Fibroblast of skin of back (primary cell): Measurements from ENCODE around the gene EXD2. TPM values are rescaled to one million over a fixed set of nuclear protein-coding genes. Genes with fewer than 3 reads are reported as not detected.
"Not testable (repeated sequence)": the region's sequence is repeated elsewhere in the genome, so short reads cannot be mapped to it uniquely, and the experiment has no call there.

Experiments used
- DNase-seq: peaks from one replicate; pipeline ENCODE4 v3.0.0-alpha.2; 2013
- polyA plus RNA-seq, 2 experiments: library from polyadenylated mRNA; unstranded; fragments of 120-200 nt; gene quantifications; one replicate each; pipeline ENCODE4 v1.2.1, GENCODE V29; 2013; ENCODE audit not compliant: insufficient read length in 2 of 2

Gene EXD2
- polyA plus RNA-seq (2013, experiment 1 of 2; ENCODE audit: insufficient read length): 14.6 TPM
- 13.7 TPM for polyA plus RNA-seq (2013, experiment 2 of 2; ENCODE audit: insufficient read length)

GRCh38 chr14:69191340-69192111 is at the start of gene EXD2:
TSS of gene EXD2 (plus strand) at chr14:69191498. CDS start at chr14:69209471, 17,973 bp downstream.
- peak; percentile 83 for DNase-seq

GRCh38 chr14:69141550-69141949 is 49.7 kb upstream of the EXD2 start:
- DNase-seq: no peak

DNA sequence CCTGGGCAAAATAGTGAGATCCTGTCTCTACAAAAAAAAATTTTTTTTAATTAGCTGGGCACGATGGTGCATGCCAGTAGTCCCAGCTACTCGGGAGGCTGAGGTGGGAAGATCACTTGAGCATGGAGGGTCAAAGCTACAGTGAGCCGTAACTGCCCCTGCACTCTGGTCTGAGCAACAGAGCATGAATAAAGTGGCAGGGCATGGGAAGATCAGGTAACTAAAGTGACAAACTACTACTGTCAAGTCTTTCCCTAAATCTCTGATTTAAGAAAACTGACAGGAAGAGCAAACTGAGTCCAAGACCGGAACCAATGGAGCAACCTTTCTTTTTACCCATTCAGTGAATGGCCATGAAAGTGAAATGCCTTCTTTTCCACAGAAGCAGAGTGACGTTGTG is 49.2 kb upstream of the EXD2 start:
- DNase-seq: no peak

DNA sequence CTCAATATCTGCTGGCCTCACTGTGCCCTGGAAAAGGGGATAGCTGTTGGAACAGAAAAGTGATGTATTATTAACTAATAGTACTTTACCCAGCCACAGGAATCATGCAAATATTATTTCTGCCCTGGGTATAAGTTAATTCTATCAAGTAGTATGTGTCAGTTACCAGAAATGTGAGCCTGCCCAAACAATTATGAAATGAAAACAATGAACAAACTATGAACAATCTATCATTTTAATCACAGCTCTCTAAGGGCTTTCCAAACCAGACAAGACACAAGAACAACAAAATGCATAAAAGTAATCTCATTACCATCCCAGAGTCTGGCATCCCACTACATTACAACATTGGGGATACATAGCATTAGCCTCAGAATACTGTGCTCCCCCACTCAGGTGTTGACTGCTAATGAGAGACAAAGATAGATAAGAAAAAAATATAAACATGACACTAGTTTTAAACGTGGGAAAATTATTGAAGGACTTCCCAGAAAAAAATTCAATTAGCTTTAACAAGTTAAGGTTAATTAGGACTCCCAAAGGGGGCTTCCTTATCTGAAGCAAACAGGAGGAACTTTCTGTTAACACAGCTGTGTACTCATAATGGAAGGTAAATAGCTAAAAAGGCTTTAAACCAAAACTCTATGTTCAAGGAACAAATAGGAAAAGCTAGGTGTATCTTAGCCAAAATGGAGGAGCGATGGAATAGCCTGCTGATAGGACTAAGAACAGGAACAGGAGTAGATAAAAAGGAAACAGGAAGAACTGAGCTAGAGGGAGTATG is 41.6 kb upstream of the EXD2 start:
- peak; percentile 46 for DNase-seq

DNA sequence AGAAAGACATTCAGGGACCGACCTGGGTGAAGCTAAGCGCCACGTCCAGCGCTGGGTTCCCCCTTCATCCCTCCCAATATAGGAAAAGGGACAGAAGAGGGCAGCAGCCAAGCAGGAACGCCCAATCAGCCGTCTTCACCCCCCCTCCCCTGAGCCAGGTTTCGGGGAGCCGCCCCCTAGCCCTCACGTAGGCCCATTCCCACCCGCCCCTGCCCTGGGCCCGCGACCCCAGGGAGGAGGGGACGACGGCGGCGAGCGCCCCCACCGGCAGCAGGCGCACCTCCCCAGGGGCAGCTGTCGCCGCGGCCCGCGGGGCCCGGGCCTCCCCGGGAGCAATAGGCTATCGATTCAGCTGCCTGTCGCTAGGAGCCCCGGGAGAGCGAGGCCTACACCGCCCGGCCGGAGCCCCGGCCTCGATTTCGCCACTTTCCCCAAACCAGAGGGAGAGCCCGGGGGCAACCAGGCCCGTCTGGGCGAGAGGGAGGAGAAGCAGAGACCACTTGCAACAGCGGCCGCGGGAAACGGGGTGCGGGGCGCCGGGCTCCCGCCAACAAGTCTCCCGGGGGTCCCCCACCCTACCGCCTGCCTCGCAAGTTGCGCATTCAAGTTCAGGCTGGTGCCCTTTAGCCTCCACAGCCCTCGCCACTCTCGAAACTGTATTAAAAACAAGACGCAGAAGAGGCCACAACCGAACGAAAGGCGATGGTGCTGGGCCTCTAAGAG is 39.7 kb upstream of the EXD2 start:
- peak; percentile 75 for DNase-seq

GRCh38 chr14:69152181-69152901 is 39.0 kb upstream of the EXD2 start:
- peak; percentile 54 for DNase-seq

GRCh38 chr14:69152902-69153151 is 38.5 kb upstream of the EXD2 start, which contains the start of gene DCAF5:
TSS of gene DCAF5 (minus strand) at chr14:69153119. CDS start at chr14:69152978, 141 bp downstream.
- no peak for DNase-seq

DNA sequence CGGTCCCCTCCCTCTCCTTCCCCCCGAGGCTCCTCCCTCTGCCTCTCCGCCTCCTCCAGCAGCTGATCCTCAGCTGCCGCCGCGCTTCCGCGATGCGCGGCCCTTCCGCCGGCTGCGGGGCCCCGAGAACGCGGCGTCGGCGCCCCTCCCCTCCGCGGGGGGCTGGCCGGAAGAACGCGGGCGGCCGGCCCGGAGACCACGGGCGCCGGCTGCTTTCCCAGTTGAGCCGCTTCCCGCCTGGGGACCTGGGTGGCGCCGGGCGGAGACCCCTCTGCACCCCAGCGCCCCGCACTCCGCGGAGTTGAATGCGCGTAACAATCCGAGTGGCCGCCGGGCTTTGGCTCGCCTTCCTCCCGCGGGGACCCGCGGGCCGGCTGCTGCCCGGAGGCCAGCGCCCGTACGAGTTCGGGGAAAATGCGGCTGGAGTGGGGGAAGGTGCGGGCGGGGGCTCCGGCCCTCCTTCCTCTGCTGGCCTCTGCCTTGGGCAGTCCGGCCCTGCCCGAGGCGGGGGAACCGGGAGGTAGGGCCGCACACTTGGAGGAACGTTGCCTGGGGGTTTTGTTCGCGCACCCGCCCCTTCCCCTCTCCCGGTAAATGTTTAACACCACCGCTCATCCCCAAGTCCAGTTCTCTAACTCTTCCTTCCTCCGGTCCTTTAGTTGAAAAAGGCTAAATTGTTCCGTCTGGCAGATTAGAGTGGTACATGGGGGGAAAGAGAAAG is 38.0 kb upstream of the EXD2 start:
- DNase-seq: peak; percentile 94

- DNase-seq: no peak
Measured at GRCh38 chr14:69153873-69154270, 37.4 kb upstream of the EXD2 start.

GRCh38 chr14:69154779-69155178 is 36.5 kb upstream of the EXD2 start:
- DNase-seq: no peak

DNA sequence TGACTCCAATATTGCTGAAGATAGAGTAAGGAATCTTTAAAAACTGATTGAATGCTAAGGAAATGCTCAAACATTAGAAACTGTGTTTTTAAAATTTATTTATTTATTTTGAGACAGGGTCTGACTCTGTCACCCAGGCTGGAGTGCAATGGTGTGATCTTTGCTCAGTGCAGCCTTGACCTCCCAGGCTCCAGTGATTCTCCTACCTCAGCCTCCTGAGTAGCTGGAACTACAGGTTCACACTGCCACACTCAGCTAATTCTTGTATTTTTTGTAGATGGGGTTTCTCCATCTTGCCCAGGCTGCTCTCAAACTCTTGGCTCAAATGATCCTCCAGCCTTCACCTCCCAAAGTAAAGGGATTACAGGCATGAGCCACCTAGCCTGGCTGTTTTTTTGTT is 35.1 kb upstream of the EXD2 start:
- DNase-seq: no peak

DNA sequence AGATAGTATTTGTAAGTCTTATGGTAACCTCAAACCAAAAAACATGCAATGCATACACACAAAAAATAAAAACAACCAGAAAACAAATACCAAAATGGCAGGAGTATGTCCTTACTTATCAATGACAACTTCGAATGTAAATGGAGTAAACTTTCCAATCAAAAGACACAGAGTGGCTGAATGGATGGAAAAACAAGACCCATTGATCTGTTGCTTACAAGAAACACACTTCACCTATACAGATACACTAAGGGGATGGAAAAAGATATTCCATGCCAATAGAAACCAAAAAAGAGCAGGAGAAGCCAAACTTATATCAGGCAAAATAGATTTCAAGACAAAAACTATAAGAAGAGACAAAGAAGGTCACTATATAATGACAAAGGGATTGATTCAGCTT is 29.7 kb upstream of the EXD2 start:
- no peak for DNase-seq

- DNase-seq: not testable (repeated sequence)
Measured at GRCh38 chr14:69165787-69166186, 25.5 kb upstream of the EXD2 start.

- peak; percentile 53 for DNase-seq
Measured at GRCh38 chr14:69170839-69171238, 20.5 kb upstream of the EXD2 start.

- DNase-seq: no peak
Measured at GRCh38 chr14:69171569-69171968, 19.7 kb upstream of the EXD2 start.

- no peak for DNase-seq
Measured at GRCh38 chr14:69175130-69175529, 16.2 kb upstream of the EXD2 start.

DNA sequence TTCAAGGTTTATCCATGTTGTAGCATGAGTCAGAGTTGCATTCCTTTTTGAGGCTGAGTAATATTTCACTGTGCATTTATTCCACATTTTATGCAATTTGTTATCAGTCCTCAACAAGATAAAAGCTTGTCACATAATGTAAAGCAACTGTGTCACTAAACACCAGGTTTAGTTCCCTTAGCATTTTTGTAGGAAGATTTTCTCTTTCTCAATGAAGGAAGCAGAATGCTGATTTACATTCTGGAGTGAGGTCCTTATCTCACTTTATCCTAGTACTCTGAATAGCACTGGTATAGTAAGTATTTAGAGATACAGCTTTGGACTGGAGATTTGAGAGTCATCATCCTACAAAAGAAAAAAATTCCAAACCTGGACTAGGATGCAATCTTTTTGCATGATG is 9.8 kb upstream of the EXD2 start:
- DNase-seq: peak; percentile 7

- DNase-seq: not testable (repeated sequence)
Measured at GRCh38 chr14:69182580-69182979, 8.7 kb upstream of the EXD2 start.

DNA sequence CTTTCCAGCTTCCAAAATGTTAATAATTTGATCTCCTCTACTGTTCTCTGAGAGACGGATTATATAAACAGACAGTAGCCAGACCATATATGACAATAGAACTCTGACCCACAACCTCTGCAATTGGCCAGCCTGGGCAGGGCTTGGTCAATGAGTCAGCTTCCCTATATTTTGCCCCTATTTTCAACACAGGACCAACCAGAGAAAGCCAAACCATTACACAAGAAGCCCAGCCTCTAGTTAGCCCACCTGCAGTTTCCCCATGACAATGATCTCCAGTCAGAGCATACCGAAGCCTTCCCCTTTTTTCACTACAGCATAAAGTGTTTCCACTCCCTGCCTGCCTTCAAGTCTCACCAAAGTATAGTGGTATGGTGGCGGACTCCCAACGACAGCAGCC is 7.6 kb upstream of the EXD2 start:
- no peak for DNase-seq

- DNase-seq: no peak
Measured at GRCh38 chr14:69190191-69190590, 1.1 kb upstream of the EXD2 start.

GRCh38 chr14:69193721-69194120 is 2.4 kb downstream of the EXD2 start:
- no peak for DNase-seq

DNA sequence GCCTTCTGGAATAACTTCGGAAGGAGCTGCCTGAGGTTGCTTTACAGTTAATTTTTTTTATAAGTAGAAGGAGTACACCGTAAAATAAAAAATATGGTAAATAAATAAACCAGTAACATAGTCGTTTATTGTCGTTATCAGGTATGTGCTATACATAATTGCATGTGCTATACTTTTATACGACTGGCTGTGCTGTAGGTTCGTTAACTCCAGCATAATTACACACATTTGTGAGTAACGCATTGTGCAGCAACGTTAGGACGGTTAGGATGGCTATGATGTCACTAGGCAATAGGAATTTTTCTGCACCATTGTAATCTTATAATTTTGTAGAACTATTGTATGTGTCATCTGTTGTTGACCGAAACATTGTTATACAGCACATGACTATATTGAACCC is 8.5 kb downstream of the EXD2 start:
- no peak for DNase-seq
